IPS-20b (cell line): ENCODE measurements around the gene ANKRD1.

Experiments used
- H3K27ac ChIP-seq: one replicate; pipeline ENCODE4 v1.5.1; 2013; ENCODE audit warnings: low read length
- H3K27me3 ChIP-seq: 2 replicates; pipeline ENCODE4 v1.6.1; 2013; ENCODE audit warnings: mild to moderate bottlenecking, low read length, inconsistent platforms; ENCODE audit not compliant: insufficient read depth
- H3K36me3 ChIP-seq: 2 replicates; pipeline ENCODE4 v1.6.1; 2013; ENCODE audit warnings: low read depth, mild to moderate bottlenecking, inconsistent platforms, low read length, moderate library complexity; ENCODE audit not compliant: insufficient read depth
- H3K4me1 ChIP-seq: 2 replicates; pipeline ENCODE4 v1.6.1; 2013; ENCODE audit warnings: mild to moderate bottlenecking, control low read depth, inconsistent platforms, low read length, moderate library complexity; ENCODE audit not compliant: insufficient read depth
- H3K4me3 ChIP-seq: 2 replicates; pipeline ENCODE4 v1.5.1; 2013; ENCODE audit warnings: mild to moderate bottlenecking, low read length, inconsistent platforms
- H3K9ac ChIP-seq: 2 replicates; pipeline ENCODE4 v1.6.1; 2013; ENCODE audit warnings: low read depth, mild to moderate bottlenecking, inconsistent platforms, low read length, moderate library complexity
- H3K9me3 ChIP-seq: 2 replicates; pipeline ENCODE4 v1.6.1; 2013; ENCODE audit warnings: mild to moderate bottlenecking, low read depth, low read length, inconsistent platforms; ENCODE audit not compliant: insufficient read depth

ANKRD1 gene

GRCh38 chr10:90917238-90917967, 3.5 kb downstream of the ANKRD1 start:
- Histone ChIP-seq H3K36me3 (no peaks in the 10 kb centered on the region), H3K27me3 (peaks cover 99% of the 10 kb centered on the region), H3K27ac (no peak overlapping the region)

DNA sequence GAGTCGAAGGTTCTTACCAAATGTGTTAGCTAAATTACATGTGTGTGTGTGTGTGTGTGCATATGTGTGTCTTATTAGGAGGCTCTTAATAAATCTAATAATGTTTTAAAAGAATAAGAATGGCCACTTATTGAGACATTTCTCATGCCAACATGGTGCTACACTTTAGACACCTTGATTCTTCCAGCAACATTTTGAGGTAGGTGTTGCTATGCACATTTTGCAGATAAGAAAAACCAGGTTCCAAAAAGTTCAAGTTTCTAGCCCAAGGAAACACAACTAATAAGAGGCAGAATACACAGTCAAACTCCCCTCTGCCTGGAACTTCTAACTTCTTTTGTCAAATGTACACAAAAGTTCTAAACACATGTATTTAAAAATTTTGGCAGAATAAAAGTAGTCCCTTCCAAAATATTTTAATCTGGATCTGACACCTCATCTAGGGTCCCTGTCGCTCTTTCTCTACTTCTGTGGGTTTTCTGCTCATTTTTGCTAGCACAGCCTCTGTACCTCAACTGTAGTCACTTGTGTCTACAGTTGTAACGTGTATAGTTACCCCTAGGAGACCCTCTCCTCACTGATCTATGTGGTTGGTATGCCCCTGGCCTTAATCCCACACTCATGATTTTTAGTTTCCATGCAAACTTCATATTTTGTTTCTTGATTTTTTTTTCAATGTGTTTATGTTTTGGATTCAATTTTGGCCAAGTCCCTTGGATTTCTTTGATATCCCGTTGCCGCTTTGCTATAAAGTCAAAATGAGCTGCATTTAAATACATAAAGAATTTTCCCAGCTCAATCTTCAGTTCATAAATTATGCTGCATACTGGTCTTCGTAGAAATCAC, 4.3 kb downstream of the ANKRD1 start:
- H3K36me3 ChIP-seq, result no peaks in the 10 kb centered on the region
- H3K9me3 ChIP-seq, result no peaks in the 10 kb centered on the region
- H3K4me3 ChIP-seq, result no peak overlapping the region
- H3K9ac ChIP-seq, result no peak overlapping the region
- peaks cover 99% of the 10 kb centered on the region for H3K27me3 ChIP-seq
- no peak overlapping the region for H3K27ac ChIP-seq
- peaks cover 9% of the 10 kb centered on the region; the same call in 1 of the 2 replicates for H3K4me1 ChIP-seq

More at GRCh38 chr10:90917238-90917967, 3.5 kb downstream of the ANKRD1 start:
- Histone ChIP-seq H3K4me3 (no peak overlapping the region), H3K9me3 (no peaks in the 10 kb centered on the region), H3K9ac (no peak overlapping the region), H3K4me1 (peaks cover 6% of the 10 kb centered on the region; the same call in 1 of the 2 replicates)

DNA sequence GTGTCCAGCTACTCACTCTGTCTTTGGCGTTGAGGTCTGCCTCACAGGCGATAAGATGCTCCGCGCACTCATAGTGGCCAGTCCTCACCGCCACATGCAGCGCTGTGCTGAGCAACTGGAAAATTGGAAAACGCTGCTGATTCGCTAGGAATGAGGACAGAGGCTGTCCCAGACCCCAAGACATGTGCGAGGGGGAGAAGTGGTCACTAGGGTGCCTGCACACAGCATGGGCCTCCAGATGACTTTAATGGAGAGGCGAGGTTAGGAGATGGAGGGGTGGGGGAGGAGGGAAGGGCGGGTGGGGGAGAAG, 5.2 kb downstream of the ANKRD1 start:
- Histone ChIP-seq H3K4me3 (no peak overlapping the region), H3K9ac (no peak overlapping the region), H3K27ac (no peak overlapping the region), H3K27me3 (peaks cover 91% of the 10 kb centered on the region), H3K9me3 (no peaks in the 10 kb centered on the region), H3K4me1 (peaks cover 9% of the 10 kb centered on the region; the same call in 1 of the 2 replicates), H3K36me3 (no peaks in the 10 kb centered on the region)

DNA sequence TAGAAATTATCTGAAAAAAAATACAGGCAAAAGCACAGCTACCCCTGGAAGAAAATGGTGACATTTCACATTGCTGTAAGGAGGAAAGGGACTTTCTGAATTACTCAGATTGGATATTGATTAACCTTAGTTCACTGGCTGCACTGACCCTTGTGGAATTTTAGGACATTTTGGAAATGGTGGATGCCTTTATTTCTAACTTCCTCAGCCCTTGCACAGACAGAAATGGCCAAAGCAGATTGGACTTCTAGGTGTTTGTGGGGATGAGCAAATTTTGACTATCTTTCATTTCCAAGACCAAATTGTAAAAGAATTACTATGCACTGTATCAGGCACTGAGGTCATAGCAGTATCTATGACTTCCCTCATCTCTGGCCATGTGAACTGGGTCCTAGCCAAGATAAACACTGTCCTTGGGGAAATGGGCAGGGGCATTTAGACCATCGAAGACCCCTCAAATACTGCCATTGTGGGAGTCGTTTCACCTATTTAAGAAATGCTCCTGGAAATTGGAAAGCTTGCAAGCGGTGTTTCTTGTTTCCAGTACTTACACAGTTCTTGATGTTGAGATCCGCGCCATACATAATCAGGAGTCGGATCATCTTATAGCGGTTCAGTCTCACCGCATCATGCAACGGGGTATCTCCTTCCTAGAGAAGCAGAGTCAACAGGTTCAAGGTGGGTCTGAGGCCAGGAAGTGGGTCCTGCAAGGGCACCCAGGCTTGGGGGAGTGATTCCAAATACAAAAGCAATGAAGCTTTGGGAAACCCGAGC, 5.7 kb downstream of the ANKRD1 start:
- H3K27ac ChIP-seq, result no peak overlapping the region
- peaks cover 85% of the 10 kb centered on the region for H3K27me3 ChIP-seq

DNA sequence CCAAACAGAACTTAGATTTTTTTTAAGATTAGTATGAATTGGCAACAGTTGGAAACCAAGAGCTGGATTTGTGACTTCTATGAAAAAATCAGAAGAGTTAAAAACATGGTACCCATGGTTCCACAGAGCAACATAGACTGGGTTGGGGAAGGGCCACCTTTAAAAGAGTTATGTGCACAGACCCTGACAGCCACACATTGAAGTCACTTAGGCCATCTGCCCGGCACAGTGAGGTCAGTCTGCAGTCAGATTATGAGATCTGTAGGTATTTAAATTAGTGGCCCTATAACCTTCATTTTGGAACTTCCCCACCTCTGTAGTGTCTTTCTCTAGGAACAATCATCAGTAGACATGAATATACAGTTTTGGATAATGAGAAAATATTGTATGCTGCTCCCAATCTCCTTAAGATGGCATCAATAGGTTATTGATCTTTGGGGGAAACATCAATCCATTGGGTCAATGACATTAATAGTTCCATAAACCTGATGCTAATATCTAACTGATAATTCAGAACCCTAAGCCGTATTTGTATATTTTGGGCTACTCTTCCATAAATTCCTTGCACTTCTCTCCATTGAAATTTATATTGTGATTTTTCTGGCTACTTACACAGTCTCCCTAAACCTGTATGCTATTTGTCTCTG, 7.0 kb downstream of the ANKRD1 start:
- Histone ChIP-seq H3K9ac (no peak overlapping the region), H3K36me3 (no peaks in the 10 kb centered on the region), H3K27ac (no peak overlapping the region), H3K4me1 (0 out of 2 replicates have a peak, but pooled peaks cover 3% of the 10 kb centered on the region), H3K27me3 (peaks cover 72% of the 10 kb centered on the region), H3K4me3 (no peak overlapping the region), H3K9me3 (peaks cover 5% of the 10 kb centered on the region; the same call in 1 of the 2 replicates)

More for the DNA sequence above, 5.7 kb downstream of the ANKRD1 start:
- Histone ChIP-seq H3K9ac (no peak overlapping the region), H3K36me3 (no peaks in the 10 kb centered on the region), H3K4me3 (no peak overlapping the region), H3K9me3 (peaks cover 3% of the 10 kb centered on the region; the same call in 1 of the 2 replicates), H3K4me1 (peaks cover 5% of the 10 kb centered on the region; the same call in 1 of the 2 replicates)

- H3K27ac ChIP-seq, result no peak overlapping the region
- no peak overlapping the region for H3K9ac ChIP-seq
- no peak overlapping the region for H3K4me3 ChIP-seq
- H3K27me3 ChIP-seq, result peaks cover 63% of the 10 kb centered on the region
- no peaks in the 10 kb centered on the region for H3K36me3 ChIP-seq
- 0 out of 2 replicates have a peak, but pooled peaks cover 3% of the 10 kb centered on the region for H3K4me1 ChIP-seq
- peaks cover 5% of the 10 kb centered on the region; the same call in 1 of the 2 replicates for H3K9me3 ChIP-seq
Measured at GRCh38 chr10:90912854-90913479, 7.9 kb downstream of the ANKRD1 start.

DNA sequence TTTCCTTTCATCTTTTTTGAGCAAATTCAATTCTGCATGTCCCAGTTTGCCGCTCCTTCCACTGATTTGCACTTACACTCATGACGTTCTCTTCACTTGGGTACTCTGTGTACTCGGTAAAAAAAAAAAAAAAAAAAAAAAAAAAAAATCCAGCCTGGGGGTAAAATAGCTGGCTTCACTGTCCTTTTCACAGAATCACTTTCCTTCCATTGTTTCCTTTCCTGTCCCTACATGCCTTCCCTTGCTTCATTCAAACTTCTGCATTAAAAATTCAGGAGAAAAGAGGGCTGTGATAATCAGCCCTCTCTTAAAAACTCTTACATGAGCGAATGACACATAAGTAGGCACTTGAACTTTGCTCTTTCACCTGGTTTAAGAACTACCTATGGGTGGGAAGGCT, 8.7 kb downstream of the ANKRD1 start:
- Histone ChIP-seq H3K4me1 (0 out of 2 replicates have a peak, but pooled peaks cover 3% of the 10 kb centered on the region), H3K27me3 (peaks cover 55% of the 10 kb centered on the region)

DNA sequence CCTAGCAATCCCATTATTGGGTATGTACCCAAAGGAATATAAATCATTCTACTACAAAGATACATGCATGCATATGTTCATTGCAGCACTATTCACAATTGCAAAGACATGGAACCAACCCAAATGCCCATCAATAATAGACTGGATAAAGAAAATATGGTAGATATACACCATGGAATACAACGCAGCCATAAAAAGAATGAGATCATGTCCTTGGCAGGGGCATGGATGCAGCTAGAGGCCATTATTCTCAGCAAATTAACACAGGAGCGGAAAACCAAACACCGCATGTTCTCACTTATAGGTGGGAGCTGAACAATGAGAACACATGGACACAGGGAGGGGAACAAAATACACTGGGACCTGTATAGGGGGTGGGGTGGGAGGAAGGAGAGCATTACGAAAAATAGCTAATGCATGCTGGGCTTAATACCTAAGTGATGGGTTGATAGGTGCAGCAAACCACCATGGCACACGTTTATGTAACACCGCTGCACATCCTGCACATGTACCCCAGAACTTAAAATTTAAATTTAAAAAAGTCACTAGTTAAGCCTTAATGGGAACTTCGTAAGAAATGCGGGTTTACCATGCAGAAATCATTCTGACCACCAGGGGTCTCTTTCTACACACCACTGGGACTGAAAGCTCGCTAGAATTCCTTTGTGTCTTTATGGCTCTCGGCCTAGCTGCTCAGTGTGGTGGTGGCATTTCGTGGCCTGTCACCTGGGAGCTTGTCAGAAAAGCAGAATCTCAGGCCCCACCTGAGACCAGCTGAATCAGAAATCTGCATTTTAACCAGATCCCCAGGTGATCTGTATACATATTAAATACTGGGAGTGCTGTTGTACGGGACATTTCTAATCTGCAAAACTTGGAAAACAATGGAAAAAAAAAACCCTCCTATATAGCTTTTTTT, 9.5 kb downstream of the ANKRD1 start:
- Histone ChIP-seq H3K4me1 (0 out of 2 replicates have a peak, but pooled peaks cover 3% of the 10 kb centered on the region), H3K27ac (no peak overlapping the region)

More for the DNA sequence above, 8.7 kb downstream of the ANKRD1 start:
- H3K27ac ChIP-seq, result no peak overlapping the region
- H3K4me3 ChIP-seq, result no peak overlapping the region
- peaks cover 5% of the 10 kb centered on the region; the same call in 1 of the 2 replicates for H3K9me3 ChIP-seq
- H3K36me3 ChIP-seq, result 0 out of 2 replicates have a peak, but pooled peaks cover 5% of the 10 kb centered on the region
- no peak overlapping the region for H3K9ac ChIP-seq

GRCh38 chr10:90906596-90906995, 14.3 kb downstream of the ANKRD1 start:
- Histone ChIP-seq H3K27ac (no peak overlapping the region), H3K9me3 (peaks cover 5% of the 10 kb centered on the region; the same call in 1 of the 2 replicates), H3K9ac (no peak overlapping the region), H3K27me3 (no peaks in the 10 kb centered on the region; the same call in 1 of the 2 replicates), H3K4me3 (no peak overlapping the region), H3K36me3 (peaks cover 31% of the 10 kb centered on the region; the same call in 1 of the 2 replicates), H3K4me1 (no peaks in the 10 kb centered on the region)

More for the DNA sequence above, 9.5 kb downstream of the ANKRD1 start:
- Histone ChIP-seq H3K27me3 (peaks cover 47% of the 10 kb centered on the region), H3K9ac (no peak overlapping the region), H3K36me3 (0 out of 2 replicates have a peak, but pooled peaks cover 7% of the 10 kb centered on the region), H3K4me3 (no peak overlapping the region), H3K9me3 (peaks cover 5% of the 10 kb centered on the region; the same call in 1 of the 2 replicates)

GRCh38 chr10:90905925-90906324, 15.0 kb downstream of the ANKRD1 start:
- Histone ChIP-seq H3K4me3 (no peak overlapping the region), H3K4me1 (no peaks in the 10 kb centered on the region), H3K27me3 (no peaks in the 10 kb centered on the region), H3K9ac (no peak overlapping the region), H3K27ac (no peak overlapping the region), H3K9me3 (peaks cover 5% of the 10 kb centered on the region; the same call in 1 of the 2 replicates), H3K36me3 (peaks cover 37% of the 10 kb centered on the region)
